Neuron (in vitro differentiated cells): ENCODE results near the gene GNGT2.

Source experiments
- H2AFZ ChIP-seq: one replicate; pipeline ENCODE4 v1.6.1; 2013; ENCODE audit warnings: low read depth, mild to moderate bottlenecking, inconsistent platforms, low read length, moderate library complexity
- H3K27me3 ChIP-seq: one replicate; pipeline ENCODE4 v1.6.1; 2013; ENCODE audit warnings: low read length; ENCODE audit not compliant: insufficient read depth
- H3K36me3 ChIP-seq: one replicate; pipeline ENCODE4 v1.6.1; 2013; ENCODE audit warnings: low read length; ENCODE audit not compliant: insufficient read depth
- H3K4me1 ChIP-seq: one replicate; pipeline ENCODE4 v1.6.1; 2013; ENCODE audit warnings: low read length; ENCODE audit not compliant: insufficient read depth
- H3K4me3 ChIP-seq: 2 replicates; pipeline ENCODE4 v1.5.1; 2013; ENCODE audit warnings: mild to moderate bottlenecking, low read length, moderate library complexity
- H3K9me3 ChIP-seq: one replicate; pipeline ENCODE4 v1.6.1; 2013; ENCODE audit warnings: low read length

The GNGT2 gene

DNA sequence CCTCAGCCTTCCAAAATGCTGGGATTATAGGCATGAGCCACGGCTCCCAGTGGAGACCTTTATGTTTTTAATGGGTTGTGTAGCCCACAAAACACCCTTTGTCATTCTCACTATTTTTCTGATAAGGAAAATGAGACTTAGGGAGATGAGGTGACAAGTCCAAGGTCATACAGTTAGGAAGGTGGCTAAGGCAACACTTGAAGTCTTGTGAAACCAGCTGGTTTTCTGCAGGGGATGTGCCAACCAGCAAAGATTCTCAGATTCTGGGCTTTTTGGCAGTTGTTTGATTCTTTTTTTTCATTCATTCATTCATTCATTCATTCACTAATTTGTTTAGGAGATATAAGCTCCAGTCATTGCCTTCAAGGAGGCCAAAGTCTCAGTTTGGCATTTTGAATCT is 30.2 kb upstream of the GNGT2 start:
- Histone ChIP-seq H3K4me1 (no peaks in the 10 kb centered on the region), H3K36me3 (no peaks in the 10 kb centered on the region), H2AFZ (no peak overlapping the region), H3K4me3 (no peak overlapping the region), H3K9me3 (no peaks in the 10 kb centered on the region), H3K27me3 (peaks cover 1% of the 10 kb centered on the region)

DNA sequence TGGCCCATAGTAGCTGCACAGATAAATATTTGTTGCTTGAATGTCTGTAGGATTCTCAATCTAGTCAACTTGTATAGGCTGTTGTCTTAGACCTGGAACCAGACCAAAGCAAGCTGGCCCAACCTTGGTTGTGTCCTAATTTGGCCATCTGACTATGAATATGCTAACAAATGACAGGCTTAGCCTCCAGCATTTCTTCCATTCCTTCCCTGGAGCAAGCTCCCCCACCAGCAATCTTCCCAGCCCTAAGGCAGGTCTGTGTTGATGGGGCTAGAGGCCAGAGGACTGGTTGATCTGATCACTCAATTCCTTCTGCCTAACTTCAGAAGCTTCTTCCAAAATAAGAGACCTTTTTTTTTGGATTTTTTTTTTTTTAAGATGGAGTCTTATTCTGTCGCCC is 29.6 kb upstream of the GNGT2 start:
- no peaks in the 10 kb centered on the region for H3K36me3 ChIP-seq
- H3K27me3 ChIP-seq: peaks cover 5% of the 10 kb centered on the region
- no peaks in the 10 kb centered on the region for H3K9me3 ChIP-seq
- H3K4me3 ChIP-seq: no peak overlapping the region
- no peak overlapping the region for H2AFZ ChIP-seq
- no peaks in the 10 kb centered on the region for H3K4me1 ChIP-seq

DNA sequence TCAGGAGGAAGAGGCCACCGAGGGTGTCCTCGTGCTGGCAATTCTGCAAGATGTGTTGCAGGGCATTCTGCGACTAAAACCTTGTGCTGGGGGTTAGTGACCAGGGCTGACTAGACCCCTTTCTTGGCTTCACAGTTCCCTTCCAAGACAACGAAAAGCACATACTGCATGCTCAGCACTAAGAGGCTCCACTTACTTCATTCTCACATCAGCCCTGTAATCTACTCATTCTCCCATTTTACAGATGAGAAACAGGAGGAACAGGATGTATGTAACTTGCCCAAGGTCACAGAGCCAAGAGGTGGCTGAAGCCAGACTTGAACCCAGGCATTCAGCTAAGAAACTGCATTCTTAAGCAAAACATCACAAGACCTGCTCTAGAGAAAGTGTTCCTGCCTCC is 25.5 kb upstream of the GNGT2 start:
- no peak overlapping the region for H3K4me3 ChIP-seq
- H3K4me1 ChIP-seq: peaks cover 3% of the 10 kb centered on the region
- H3K27me3 ChIP-seq: peaks cover 15% of the 10 kb centered on the region
- H3K36me3 ChIP-seq: no peaks in the 10 kb centered on the region
- H3K9me3 ChIP-seq: no peaks in the 10 kb centered on the region
- no peak overlapping the region for H2AFZ ChIP-seq

DNA sequence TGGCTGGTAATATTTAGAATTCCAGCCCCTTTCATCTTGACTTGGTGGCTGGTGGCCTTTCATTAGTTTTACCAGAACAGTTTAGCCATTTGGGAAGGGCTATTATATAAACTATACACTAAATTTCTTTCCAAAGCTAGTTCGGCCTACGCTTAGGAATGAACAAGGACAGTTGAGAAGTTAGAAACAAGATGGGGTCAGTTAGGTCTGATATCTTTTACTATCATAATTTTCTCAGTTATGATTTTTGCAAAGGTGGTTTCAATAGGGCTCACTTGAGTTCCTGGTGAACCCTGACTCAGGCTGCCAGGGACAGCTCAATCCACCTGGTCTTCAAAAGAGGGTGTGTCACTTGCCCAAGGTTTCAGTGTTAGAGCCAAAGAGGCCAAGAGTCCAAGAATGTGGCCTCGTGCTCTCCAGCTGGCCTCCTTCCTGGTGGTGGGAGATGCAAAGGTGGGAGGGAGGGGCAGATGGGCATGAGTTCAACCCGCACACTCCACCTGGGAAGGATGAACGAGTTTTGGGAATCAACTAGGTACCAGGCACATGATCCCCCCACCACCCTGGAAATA is 24.2 kb upstream of the GNGT2 start:
- Histone ChIP-seq H3K4me1 (peaks cover 9% of the 10 kb centered on the region), H3K9me3 (no peaks in the 10 kb centered on the region), H3K36me3 (no peaks in the 10 kb centered on the region), H3K4me3 (no peak overlapping the region), H3K27me3 (peaks cover 19% of the 10 kb centered on the region), H2AFZ (no peak overlapping the region)

DNA sequence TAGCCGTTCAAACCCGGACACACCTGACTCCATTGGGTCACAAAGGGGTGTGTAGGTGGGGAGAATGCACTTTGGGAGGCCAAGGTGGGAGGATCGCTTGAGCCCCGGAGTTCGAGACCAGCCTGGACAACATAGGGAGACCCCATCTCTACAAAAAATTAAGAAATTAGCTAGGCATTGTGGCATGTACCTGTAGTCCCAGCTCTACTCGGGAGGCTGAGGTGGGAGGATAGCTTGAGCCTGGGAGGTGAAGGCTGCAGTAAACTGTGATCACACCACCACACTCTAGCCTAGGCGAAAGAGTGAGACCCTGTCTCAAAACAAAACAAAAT is 21.2 kb upstream of the GNGT2 start:
- no peaks in the 10 kb centered on the region for H3K36me3 ChIP-seq
- no peaks in the 10 kb centered on the region for H3K9me3 ChIP-seq
- no peak overlapping the region for H2AFZ ChIP-seq
- no peak overlapping the region for H3K4me3 ChIP-seq
- H3K27me3 ChIP-seq: peaks cover 37% of the 10 kb centered on the region
- peaks cover 9% of the 10 kb centered on the region for H3K4me1 ChIP-seq

DNA sequence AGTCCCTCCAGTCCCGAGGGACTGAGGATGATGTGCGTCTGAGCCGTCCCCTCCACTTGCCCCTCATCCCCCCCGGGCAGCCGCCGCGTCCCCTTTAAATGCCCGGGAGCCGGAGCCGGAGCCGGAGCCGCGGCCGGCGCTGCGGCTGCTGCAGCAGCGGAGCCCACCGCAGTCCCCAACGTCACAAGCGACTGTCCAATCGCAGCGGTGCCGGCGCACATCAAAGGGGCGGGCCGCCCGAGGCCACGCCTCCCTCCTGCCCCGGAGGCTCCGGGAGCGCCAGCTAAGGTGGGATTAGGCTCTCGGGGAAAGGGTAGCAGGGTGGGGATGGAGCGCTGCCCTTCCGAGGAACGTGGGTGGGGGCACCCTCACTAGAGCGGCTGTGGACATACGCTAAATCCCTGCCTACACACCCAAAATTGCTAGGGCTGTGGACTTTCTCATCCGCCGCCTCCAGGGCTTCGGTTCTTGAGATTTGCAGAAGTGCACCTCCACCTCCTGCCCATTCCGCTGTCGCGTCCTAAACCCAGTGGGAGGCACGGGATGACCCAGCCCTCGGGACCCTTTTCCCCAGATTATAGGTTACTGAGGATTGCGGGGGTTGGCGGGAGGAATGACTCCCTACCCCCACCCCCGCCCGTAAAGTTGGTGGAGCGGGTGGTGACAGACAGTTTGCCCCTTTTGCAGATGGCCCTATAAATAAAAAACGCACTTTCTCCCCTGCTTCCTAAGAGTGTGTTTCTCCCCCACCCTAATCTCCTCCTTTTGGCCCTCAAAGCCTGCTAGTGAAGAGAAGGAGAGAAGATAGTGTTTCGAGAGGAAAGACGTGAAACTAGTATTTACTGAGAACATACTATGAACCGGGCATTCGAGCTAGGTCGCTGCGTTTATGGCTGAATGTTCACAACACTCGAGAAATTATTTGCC is 20.5 kb upstream of the GNGT2 start, which contains the start of gene PHOSPHO1:
Gene PHOSPHO1 (minus strand): TSS at position 152 of the 927 bp plus-strand sequence. CDS start 4,096 bp downstream, outside the sequence.
- Histone ChIP-seq H3K4me3 (peak within 1 kb of the TSS; percentile 54), H3K36me3 (no peaks in the 10 kb centered on the region), H3K4me1 (peaks cover 9% of the 10 kb centered on the region), H3K9me3 (no peaks in the 10 kb centered on the region), H2AFZ (peak within 1 kb of the TSS; percentile 64), H3K27me3 (peaks cover 44% of the 10 kb centered on the region)

DNA sequence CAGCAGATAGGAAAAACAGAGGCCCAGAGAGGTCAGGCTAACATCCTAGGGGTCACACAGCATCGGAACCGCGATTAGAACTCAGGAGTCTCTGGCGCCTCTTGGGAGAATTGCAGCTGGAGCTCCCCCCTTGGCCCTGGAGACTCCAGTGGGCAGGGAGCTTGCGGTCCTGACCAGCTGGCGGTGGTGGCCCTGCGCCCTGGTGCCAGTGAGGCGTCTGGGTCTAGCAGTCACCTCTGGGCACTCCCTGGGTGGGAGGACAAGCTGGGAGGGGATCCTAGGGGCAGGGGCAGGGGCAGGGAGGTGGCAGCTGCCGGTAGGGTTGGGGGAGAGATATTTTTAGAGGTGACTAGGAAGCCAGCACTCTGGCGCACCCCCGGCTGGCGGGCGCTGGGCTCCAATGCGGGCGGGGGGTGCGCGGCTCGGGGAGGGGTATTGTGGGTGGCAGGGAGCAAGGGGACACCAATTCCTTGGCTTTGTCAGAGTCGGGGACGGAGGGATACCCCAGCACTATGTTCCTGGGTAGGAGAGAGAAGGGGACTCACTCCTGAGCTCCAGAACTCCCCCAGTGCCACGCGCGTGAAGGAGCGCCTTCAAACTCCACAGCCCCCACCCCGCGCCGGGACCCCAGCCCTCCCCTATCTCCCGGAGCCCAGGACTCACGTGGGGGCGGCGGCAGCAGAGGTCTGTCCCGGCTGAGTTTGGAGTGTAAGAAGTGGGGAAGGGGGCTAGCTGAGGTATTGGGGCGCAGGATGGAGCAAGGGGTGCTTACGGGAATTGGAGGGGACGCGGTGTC is 19.6 kb upstream of the GNGT2 start:
- Histone ChIP-seq H3K9me3 (no peaks in the 10 kb centered on the region), H2AFZ (peak overlapping the region; percentile 64), H3K36me3 (no peaks in the 10 kb centered on the region), H3K4me1 (peaks cover 9% of the 10 kb centered on the region), H3K27me3 (peaks cover 48% of the 10 kb centered on the region), H3K4me3 (peak overlapping the region; percentile 54)

DNA sequence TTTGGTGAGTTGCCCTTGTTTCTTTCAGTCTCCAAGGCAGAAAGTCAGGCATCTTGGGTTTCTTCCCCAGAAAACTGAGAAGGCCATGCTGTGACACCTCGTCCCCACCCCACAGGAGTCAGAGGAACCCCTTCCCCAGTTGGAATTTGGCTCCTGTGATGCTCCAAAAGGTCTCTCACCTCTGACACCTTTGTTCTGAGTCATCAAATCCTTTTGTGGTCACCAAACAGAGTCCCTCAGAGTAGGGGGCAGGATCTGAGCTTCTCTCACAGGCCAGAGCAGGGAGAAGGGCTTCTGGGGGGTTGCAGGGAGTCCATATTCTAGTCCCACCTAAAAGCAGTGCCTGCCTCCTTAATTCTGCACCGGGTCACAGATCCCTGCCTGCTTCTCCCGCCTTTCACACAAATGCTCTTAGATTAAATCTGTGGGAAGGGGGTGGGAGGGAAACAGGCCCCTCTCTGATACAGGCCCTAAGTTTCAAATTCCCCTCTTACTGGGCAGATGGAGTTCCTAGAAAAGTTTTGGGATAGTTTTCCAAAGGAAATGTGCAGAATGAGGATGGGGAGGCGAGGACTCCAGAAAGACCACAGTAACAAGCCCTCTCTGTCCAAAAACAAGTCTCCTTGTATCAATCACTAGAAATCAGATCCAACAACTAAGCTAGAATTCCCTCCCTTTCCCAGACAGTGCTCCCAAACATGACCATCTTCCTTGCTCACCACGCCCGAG is 18.9 kb upstream of the GNGT2 start:
- peaks cover 9% of the 10 kb centered on the region for H3K4me1 ChIP-seq
- H2AFZ ChIP-seq: no peak overlapping the region
- no peaks in the 10 kb centered on the region for H3K9me3 ChIP-seq
- no peak overlapping the region for H3K4me3 ChIP-seq
- peaks cover 56% of the 10 kb centered on the region for H3K27me3 ChIP-seq
- no peaks in the 10 kb centered on the region for H3K36me3 ChIP-seq

DNA sequence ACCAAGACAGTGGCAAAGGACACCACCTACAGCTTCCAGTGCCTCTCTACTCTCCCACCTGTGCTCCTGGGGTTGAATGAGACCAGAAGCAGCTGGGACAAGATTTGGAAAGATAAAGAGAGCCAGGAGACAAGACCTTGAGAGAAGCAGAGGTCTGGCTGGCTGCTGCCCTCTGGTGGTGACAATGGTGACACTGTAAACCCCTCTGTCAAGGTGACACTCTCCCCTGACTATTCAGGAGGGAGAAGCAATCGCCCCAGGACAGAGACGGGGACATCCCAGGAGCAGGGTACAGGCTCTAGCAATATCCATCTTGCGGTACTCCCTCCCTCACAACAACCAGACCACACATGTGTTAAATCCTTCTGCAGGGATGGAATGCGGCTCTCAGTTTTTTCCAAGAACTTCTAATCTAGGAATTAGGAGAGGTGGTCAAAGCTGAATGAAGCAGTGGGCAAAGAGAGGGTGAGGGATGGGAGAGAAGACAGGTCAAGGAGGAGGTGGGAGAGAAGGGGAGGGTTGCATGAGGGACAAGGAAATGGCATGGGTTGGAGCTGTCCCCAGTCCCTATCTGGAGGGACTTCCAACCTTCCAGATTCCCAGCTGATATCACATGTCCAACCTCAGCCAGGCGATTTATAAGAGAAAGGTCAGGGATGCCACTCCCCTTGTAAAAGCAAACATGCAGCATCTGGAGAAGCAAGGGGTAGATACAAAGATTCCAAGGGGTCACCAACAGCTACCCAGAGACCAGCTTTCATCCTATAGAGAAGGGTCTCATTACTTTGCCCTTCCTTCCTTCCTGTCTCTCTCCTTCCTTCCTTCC is 17.3 kb upstream of the GNGT2 start:
- H2AFZ ChIP-seq: no peak overlapping the region
- peaks cover 71% of the 10 kb centered on the region for H3K27me3 ChIP-seq
- no peaks in the 10 kb centered on the region for H3K36me3 ChIP-seq
- H3K4me1 ChIP-seq: peaks cover 9% of the 10 kb centered on the region
- no peaks in the 10 kb centered on the region for H3K9me3 ChIP-seq
- H3K4me3 ChIP-seq: no peak overlapping the region

DNA sequence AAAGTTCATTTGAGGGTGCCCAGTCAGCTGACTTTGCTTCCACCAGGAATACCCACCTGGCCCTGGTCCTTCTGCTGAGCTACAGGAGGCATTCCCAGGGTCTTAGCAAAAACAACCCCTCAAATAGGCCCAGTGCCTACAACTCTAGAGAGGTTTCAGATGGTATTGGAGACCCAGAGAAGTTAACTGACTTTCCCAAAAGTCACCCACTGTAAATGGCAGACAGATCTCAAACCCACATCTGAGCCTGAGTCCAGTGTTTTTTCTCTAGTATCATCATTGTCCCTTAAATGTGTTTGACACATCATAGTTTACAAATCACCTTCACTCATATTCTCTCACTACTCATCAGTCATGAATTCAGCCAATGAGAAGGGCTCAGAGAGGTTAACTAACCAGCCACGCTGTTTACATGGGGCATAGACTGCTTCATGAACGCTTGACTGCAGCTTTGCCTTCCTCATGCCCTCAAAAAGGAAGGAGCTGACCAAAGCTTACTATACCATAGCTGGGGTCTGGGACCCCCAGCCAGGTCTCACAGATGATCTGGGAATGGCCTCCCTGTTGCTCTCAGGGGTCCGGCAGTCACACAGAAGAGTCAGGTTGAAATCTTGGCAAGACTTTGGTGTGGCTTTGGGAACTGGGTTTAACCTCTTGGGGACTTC is 16.5 kb upstream of the GNGT2 start:
- Histone ChIP-seq H3K4me1 (peaks cover 9% of the 10 kb centered on the region), H3K9me3 (no peaks in the 10 kb centered on the region), H2AFZ (no peak overlapping the region), H3K27me3 (peaks cover 79% of the 10 kb centered on the region), H3K36me3 (no peaks in the 10 kb centered on the region), H3K4me3 (no peak overlapping the region)

DNA sequence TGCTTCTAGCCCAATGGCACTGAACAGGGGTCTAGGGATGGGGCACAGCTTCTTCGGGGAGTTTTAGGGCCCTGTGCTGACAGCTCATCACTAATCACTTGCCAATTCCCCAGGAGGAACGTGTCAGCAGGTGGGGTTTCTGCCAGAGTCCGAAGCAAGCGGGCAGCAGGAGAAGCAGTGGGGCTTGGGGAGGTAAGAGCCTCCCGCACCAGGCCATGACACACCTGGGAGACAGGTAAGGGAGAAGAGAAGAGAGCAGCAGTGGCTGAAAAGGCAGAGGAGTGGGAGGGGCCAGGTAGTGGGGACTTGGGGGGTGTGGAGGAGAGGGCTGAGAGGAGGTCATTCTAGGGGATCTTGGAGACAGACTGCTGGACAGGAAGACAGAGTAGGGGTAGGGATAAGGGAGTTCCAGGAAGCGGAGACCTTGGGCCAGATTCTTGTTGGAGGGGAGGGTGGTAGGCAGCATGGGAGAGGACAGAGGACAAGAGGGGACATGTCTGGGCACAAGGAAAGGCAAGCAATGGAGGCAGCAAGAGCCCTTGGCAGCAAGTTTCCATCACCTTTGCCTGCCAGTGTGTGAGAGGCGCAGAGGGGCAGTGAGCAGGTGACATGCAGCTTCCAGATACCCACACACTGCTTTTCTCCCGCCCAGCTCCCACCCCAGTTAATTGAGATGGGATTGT is 15.3 kb upstream of the GNGT2 start:
- H2AFZ ChIP-seq: no peak overlapping the region

More for the DNA sequence above, 15.3 kb upstream of the GNGT2 start:
- H3K4me3 ChIP-seq: no peak overlapping the region
- H3K9me3 ChIP-seq: no peaks in the 10 kb centered on the region
- peaks cover 4% of the 10 kb centered on the region for H3K4me1 ChIP-seq
- H3K27me3 ChIP-seq: peaks cover 69% of the 10 kb centered on the region
- no peaks in the 10 kb centered on the region for H3K36me3 ChIP-seq
